HepG2 (cell line): ENCODE data around the gene GRIN3B. TPM values are rescaled to one million over a fixed set of nuclear protein-coding genes. Genes with fewer than 3 reads are reported as not detected.

Experiments used
- ATRX ChIP-seq: sonication (generic); formaldehyde crosslinking; IDR thresholded peaks from 2 replicates; pipeline ENCODE4 v1.4.0; 2020; ENCODE audit warnings: missing genetic modification reagents, borderline replicate concordance
- NPAS2 ChIP-seq: sonication (generic); formaldehyde crosslinking; IDR thresholded peaks from 2 replicates; pipeline ENCODE4 v1.8.0; 2022; ENCODE audit warnings: mild to moderate bottlenecking, missing genetic modification reagents, borderline replicate concordance
- NR3C1 ChIP-seq: sonication (generic); formaldehyde crosslinking; IDR thresholded peaks from 2 replicates; pipeline ENCODE4 v1.4.0; 2020; ENCODE audit warnings: missing genetic modification reagents
- TSC22D2 ChIP-seq: sonication (generic); formaldehyde crosslinking; IDR thresholded peaks from 2 replicates; pipeline ENCODE4 v1.5.1; 2020; ENCODE audit warnings: missing genetic modification reagents, mild to moderate bottlenecking, borderline replicate concordance
- ZNF138 ChIP-seq: sonication (generic); formaldehyde crosslinking; IDR thresholded peaks from 2 replicates; pipeline ENCODE4 v1.5.0; 2020; ENCODE audit warnings: mild to moderate bottlenecking, low read depth, missing genetic modification reagents
- ZNF337 ChIP-seq: sonication (generic); formaldehyde crosslinking; IDR thresholded peaks from 2 replicates; pipeline ENCODE4 v1.5.1; 2020; ENCODE audit warnings: missing genetic modification reagents, low read depth, mild to moderate bottlenecking, borderline replicate concordance
- ZNF496 ChIP-seq: sonication (generic); formaldehyde crosslinking; IDR thresholded peaks from 2 replicates; pipeline ENCODE4 v1.8.1; 2023; ENCODE audit warnings: mild to moderate bottlenecking, moderate library complexity, missing genetic modification reagents; ENCODE audit not compliant: insufficient replicate concordance
- ZNF703 ChIP-seq: sonication (generic); formaldehyde crosslinking; IDR thresholded peaks from 2 replicates; pipeline ENCODE4 v1.5.1; 2020; ENCODE audit warnings: missing genetic modification reagents, mild to moderate bottlenecking, moderate library complexity, borderline replicate concordance
- polyA plus RNA-seq, 8 experiments: library from polyadenylated mRNA; depleted of rRNA in 3 of 8; stranded (reverse) in 7 of 8; unstranded in 1 of 8; fragments of >200 nt; fragmentation: Illumina TruSeq in 4 of 8; extraction: Trizol in 4 of 8; gene quantifications; 2 replicates each; pipeline versions ENCODE4 v1.2.1 to v1.2.3, GENCODE V29; 2011 to 2016; ENCODE audit warnings: low read depth in 4 of 8, missing spikeins in 1 of 8, mixed read lengths in 1 of 8; ENCODE audit not compliant: insufficient read depth in 1 of 8
- total RNA-seq, 5 experiments: library from RNA; depleted of rRNA; stranded (reverse); fragments of >200 nt; fragmentation: Illumina TruSeq; extraction: Trizol; gene quantifications; 2 replicates each; pipeline ENCODE4 v1.2.3, GENCODE V29; 2016; ENCODE audit warnings: low read depth in 1 of 5
- TF ChIP-seq, protein P1 (sequence below): IDR thresholded peaks from 2 replicates; pipeline ENCODE4 v1.6.1; 2018; ENCODE audit warnings: missing genetic modification reagents
- TF ChIP-seq, protein P2 (sequence below): sonication (generic); formaldehyde crosslinking; IDR thresholded peaks from 2 replicates; pipeline ENCODE4 v1.4.0; 2020; ENCODE audit warnings: missing genetic modification reagents, mild to moderate bottlenecking, borderline replicate concordance
- TF ChIP-seq, protein P3 (sequence below): sonication (generic); formaldehyde crosslinking; IDR thresholded peaks from 2 replicates; pipeline ENCODE4 v1.4.0; 2020; ENCODE audit warnings: missing genetic modification reagents, borderline replicate concordance
- TF ChIP-seq, protein P4 (sequence below): sonication (generic); formaldehyde crosslinking; IDR thresholded peaks from 2 replicates; pipeline ENCODE4 v1.8.0; 2022; ENCODE audit warnings: missing genetic modification reagents, low read depth, mild to moderate bottlenecking, borderline replicate concordance
- TF ChIP-seq, protein P5 (sequence below): sonication (generic); formaldehyde crosslinking; IDR thresholded peaks from 2 replicates; pipeline ENCODE4 v1.4.0; 2020; ENCODE audit warnings: missing genetic modification reagents, low read depth, mild to moderate bottlenecking, borderline replicate concordance
- TF ChIP-seq, protein P6 (sequence below): sonication (generic); formaldehyde crosslinking; conservative IDR thresholded peaks from 2 replicates; pipeline ENCODE4 v1.8.0; 2022; ENCODE audit warnings: mild to moderate bottlenecking, moderate library complexity, missing genetic modification reagents
- TF ChIP-seq, protein P7 (sequence below): sonication (generic); formaldehyde crosslinking; IDR thresholded peaks from 2 replicates; pipeline ENCODE4 v1.4.0; 2020; ENCODE audit warnings: missing genetic modification reagents

Gene GRIN3B
- total and polyA plus RNA-seq, 2 of the 13 experiments (the other 11 are each of a cell fraction or from before 2014, with no cell fraction given): 0.07 to 0.20 TPM

DNA sequence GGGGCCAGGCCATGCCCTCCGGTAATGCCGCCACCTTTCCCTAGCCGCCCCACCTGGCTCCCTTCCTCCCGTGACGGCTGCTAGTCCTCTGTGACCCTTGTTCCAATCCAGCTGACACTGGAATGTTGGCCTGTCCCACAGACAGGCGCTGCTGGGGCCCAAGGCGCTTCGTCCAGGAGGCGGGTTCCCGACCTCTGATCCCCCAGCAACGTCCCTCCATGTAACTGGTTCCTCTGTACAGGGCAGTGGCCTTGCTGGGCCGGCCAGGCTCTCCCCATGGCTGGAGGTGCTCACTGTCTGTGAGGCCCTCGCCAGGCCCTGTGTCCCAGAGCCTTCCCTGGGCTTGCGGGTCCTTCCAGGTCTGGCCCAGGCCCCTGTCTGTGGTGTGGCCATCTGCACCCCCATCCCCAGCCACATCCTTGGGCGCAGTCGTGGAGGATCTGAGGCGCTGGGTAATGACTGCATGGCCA is 6.8 kb upstream of the GRIN3B start (continued):
- TF ChIP-seq, protein P1, sequence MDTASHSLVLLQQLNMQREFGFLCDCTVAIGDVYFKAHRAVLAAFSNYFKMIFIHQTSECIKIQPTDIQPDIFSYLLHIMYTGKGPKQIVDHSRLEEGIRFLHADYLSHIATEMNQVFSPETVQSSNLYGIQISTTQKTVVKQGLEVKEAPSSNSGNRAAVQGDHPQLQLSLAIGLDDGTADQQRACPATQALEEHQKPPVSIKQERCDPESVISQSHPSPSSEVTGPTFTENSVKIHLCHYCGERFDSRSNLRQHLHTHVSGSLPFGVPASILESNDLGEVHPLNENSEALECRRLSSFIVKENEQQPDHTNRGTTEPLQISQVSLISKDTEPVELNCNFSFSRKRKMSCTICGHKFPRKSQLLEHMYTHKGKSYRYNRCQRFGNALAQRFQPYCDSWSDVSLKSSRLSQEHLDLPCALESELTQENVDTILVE (CRISPR knock-in tag): 0 out of 2 replicates have a peak, but pooled peaks have one; percentile 54
- TF ChIP-seq, protein P2, sequence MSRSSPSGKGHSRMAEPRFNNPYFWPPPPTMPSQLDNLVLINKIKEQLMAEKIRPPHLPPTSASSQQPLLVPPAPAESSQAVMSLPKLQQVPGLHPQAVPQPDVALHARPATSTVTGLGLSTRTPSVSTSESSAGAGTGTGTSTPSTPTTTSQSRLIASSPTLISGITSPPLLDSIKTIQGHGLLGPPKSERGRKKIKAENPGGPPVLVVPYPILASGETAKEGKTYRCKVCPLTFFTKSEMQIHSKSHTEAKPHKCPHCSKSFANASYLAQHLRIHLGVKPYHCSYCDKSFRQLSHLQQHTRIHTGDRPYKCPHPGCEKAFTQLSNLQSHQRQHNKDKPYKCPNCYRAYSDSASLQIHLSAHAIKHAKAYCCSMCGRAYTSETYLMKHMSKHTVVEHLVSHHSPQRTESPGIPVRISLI (CRISPR knock-in tag): peak; percentile 27; the same call in 1 of the 2 replicates
- TF ChIP-seq, protein P3, sequence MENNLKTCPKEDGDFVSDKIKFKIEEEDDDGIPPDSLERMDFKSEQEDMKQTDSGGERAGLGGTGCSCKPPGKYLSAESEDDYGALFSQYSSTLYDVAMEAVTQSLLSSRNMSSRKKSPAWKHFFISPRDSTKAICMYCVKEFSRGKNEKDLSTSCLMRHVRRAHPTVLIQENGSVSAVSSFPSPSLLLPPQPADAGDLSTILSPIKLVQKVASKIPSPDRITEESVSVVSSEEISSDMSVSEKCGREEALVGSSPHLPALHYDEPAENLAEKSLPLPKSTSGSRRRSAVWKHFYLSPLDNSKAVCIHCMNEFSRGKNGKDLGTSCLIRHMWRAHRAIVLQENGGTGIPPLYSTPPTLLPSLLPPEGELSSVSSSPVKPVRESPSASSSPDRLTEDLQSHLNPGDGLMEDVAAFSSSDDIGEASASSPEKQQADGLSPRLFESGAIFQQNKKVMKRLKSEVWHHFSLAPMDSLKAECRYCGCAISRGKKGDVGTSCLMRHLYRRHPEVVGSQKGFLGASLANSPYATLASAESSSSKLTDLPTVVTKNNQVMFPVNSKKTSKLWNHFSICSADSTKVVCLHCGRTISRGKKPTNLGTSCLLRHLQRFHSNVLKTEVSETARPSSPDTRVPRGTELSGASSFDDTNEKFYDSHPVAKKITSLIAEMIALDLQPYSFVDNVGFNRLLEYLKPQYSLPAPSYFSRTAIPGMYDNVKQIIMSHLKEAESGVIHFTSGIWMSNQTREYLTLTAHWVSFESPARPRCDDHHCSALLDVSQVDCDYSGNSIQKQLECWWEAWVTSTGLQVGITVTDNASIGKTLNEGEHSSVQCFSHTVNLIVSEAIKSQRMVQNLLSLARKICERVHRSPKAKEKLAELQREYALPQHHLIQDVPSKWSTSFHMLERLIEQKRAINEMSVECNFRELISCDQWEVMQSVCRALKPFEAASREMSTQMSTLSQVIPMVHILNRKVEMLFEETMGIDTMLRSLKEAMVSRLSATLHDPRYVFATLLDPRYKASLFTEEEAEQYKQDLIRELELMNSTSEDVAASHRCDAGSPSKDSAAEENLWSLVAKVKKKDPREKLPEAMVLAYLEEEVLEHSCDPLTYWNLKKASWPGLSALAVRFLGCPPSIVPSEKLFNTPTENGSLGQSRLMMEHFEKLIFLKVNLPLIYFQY (CRISPR knock-in tag): peak; percentile 59; the same call in 1 of the 2 replicates
- TF ChIP-seq ZNF138 (CRISPR knock-in tag) (no peak), ATRX (CRISPR knock-in tag) (no peak), ZNF496 (CRISPR knock-in tag) (no peak), ZNF337 (CRISPR knock-in tag) (0 out of 2 replicates have a peak, but pooled peaks have one; percentile 30), NR3C1 (CRISPR knock-in tag) (no peak), ZNF703 (no peak), TSC22D2 (CRISPR knock-in tag) (0 out of 2 replicates have a peak, but pooled peaks have one; percentile 23), NPAS2 (no peak)
- TF ChIP-seq, protein P4, sequence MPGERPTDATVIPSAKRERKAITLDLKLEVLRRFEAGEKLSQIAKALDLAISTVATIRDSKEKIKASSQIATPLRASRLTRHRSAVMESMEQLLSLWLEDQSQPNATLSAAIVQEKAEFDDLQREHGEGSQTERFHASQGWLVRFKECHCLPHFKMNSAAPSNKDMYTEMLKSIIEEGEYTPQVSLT (CRISPR knock-in tag): no peak
- TF ChIP-seq, protein P5, sequence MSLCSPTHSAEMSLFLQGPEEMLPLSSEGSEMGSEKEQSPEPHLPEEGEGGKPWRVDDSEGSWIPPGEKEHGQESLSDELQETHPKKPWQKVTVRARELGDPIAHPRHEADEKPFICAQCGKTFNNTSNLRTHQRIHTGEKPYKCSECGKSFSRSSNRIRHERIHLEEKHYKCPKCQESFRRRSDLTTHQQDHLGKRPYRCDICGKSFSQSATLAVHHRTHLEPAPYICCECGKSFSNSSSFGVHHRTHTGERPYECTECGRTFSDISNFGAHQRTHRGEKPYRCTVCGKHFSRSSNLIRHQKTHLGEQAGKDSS: peak; percentile 58; the same call in 1 of the 2 replicates
- TF ChIP-seq, protein P6, sequence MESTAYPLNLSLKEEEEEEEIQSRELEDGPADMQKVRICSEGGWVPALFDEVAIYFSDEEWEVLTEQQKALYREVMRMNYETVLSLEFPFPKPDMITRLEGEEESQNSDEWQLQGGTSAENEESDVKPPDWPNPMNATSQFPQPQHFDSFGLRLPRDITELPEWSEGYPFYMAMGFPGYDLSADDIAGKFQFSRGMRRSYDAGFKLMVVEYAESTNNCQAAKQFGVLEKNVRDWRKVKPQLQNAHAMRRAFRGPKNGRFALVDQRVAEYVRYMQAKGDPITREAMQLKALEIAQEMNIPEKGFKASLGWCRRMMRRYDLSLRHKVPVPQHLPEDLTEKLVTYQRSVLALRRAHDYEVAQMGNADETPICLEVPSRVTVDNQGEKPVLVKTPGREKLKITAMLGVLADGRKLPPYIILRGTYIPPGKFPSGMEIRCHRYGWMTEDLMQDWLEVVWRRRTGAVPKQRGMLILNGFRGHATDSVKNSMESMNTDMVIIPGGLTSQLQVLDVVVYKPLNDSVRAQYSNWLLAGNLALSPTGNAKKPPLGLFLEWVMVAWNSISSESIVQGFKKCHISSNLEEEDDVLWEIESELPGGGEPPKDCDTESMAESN (CRISPR knock-in tag): 0 out of 2 replicates have a peak, but pooled peaks have one; percentile 45
- TF ChIP-seq, protein P7, sequence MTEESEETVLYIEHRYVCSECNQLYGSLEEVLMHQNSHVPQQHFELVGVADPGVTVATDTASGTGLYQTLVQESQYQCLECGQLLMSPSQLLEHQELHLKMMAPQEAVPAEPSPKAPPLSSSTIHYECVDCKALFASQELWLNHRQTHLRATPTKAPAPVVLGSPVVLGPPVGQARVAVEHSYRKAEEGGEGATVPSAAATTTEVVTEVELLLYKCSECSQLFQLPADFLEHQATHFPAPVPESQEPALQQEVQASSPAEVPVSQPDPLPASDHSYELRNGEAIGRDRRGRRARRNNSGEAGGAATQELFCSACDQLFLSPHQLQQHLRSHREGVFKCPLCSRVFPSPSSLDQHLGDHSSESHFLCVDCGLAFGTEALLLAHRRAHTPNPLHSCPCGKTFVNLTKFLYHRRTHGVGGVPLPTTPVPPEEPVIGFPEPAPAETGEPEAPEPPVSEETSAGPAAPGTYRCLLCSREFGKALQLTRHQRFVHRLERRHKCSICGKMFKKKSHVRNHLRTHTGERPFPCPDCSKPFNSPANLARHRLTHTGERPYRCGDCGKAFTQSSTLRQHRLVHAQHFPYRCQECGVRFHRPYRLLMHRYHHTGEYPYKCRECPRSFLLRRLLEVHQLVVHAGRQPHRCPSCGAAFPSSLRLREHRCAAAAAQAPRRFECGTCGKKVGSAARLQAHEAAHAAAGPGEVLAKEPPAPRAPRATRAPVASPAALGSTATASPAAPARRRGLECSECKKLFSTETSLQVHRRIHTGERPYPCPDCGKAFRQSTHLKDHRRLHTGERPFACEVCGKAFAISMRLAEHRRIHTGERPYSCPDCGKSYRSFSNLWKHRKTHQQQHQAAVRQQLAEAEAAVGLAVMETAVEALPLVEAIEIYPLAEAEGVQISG: peak; percentile 78
